ENCODE measurements around the gene SLC13A2.

DNA sequence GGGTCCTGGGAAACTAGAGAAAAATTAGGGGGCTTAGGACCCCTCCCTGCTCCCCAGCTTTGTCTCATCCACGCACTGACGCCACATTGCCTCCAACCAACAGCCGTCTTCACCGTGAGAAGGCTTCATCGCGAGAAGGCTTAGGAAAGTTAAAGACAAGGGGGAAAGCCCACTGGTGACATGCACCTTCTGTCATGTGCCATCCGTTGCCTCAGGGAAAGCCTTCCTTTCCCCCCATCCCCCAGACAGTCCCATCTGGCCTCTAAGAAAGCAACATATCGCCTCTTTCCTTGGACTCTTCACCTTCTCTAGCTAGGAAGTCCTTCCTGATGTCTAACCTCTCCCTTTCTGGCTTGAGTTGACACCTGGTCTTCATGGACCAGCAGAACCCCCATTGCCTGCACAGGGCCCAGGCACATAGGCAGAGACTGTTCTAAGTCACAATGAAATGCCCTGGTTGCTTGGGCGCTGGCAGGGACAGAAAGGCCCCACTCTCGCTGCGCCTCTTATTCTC is 34.8 kb downstream of the SLC13A2 start:
- TF ChIP-seq, protein P1, sequence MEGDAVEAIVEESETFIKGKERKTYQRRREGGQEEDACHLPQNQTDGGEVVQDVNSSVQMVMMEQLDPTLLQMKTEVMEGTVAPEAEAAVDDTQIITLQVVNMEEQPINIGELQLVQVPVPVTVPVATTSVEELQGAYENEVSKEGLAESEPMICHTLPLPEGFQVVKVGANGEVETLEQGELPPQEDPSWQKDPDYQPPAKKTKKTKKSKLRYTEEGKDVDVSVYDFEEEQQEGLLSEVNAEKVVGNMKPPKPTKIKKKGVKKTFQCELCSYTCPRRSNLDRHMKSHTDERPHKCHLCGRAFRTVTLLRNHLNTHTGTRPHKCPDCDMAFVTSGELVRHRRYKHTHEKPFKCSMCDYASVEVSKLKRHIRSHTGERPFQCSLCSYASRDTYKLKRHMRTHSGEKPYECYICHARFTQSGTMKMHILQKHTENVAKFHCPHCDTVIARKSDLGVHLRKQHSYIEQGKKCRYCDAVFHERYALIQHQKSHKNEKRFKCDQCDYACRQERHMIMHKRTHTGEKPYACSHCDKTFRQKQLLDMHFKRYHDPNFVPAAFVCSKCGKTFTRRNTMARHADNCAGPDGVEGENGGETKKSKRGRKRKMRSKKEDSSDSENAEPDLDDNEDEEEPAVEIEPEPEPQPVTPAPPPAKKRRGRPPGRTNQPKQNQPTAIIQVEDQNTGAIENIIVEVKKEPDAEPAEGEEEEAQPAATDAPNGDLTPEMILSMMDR (optimal IDR thresholded peaks at IDR 0.05 in 1 of 3, IDR thresholded peaks at IDR 0.05 in 1 of 3, conservative IDR thresholded peaks at IDR 0.05 in 1 of 3; ENCODE audit: extremely low read depth in 1 of 3, insufficient read depth in 2 of 3, low read length in 3 of 3): no peak
- no peak for TF ChIP-seq EZH2 (IDR thresholded peaks at IDR 0.05; ENCODE audit: low read length)

Measured in keratinocyte (primary cell).